GM19468 (cell line): ENCODE measurements around the gene ANKUB1.
"Not testable (repeated sequence)": the region's sequence is repeated elsewhere in the genome, so short reads cannot be mapped to it uniquely, and the experiment has no call there.

Experiments used
- ATAC-seq: cut with Tn5 transposase; IDR thresholded peaks from one replicate; pipeline ENCODE4 v1.9.1; 2021; ENCODE audit warnings: mild to moderate bottlenecking, moderate library complexity, moderate number of reproducible peaks; ENCODE audit not compliant: unreplicated experiment; ENCODE audit errors: extremely low read depth

Gene ANKUB1

GRCh38 chr3:149792452-149793270 is at the start of gene ANKUB1:
TSS of gene ANKUB1 (minus strand) at chr3:149792554. CDS start at chr3:149792366, 188 bp downstream.
- ATAC-seq: no peak

- no peak for ATAC-seq
These were observed 47.5 kb upstream of the ANKUB1 start for GRCh38 chr3:149839896-149840295.

- ATAC-seq: not testable (repeated sequence)
These were observed 47.1 kb upstream of the ANKUB1 start for GRCh38 chr3:149839469-149839868.

GRCh38 chr3:149838491-149838890 is 46.1 kb upstream of the ANKUB1 start:
- not testable (repeated sequence) for ATAC-seq

- ATAC-seq: no peak
These were observed 40.9 kb upstream of the ANKUB1 start for GRCh38 chr3:149833241-149833640.

- ATAC-seq: no peak
These were observed 39.7 kb upstream of the ANKUB1 start for GRCh38 chr3:149832086-149832485.

GRCh38 chr3:149831321-149831720 is 39.0 kb upstream of the ANKUB1 start:
- no peak for ATAC-seq

GRCh38 chr3:149830902-149831301 is 38.5 kb upstream of the ANKUB1 start:
- ATAC-seq: no peak

- ATAC-seq: not testable (repeated sequence)
These were observed 37.3 kb upstream of the ANKUB1 start for GRCh38 chr3:149829631-149830030.

GRCh38 chr3:149828390-149828789 is 36.0 kb upstream of the ANKUB1 start:
- no peak for ATAC-seq

- ATAC-seq: no peak
These were observed 34.3 kb upstream of the ANKUB1 start for GRCh38 chr3:149826636-149827035.

- ATAC-seq: no peak
These were observed 27.8 kb upstream of the ANKUB1 start for GRCh38 chr3:149820183-149820582.

- ATAC-seq: no peak
These were observed 27.1 kb upstream of the ANKUB1 start for GRCh38 chr3:149819432-149819831.

GRCh38 chr3:149816986-149817385 is 24.6 kb upstream of the ANKUB1 start:
- ATAC-seq: no peak

- no peak for ATAC-seq
These were observed 24.0 kb upstream of the ANKUB1 start for GRCh38 chr3:149816311-149816710.

GRCh38 chr3:149815728-149816127 is 23.4 kb upstream of the ANKUB1 start:
- no peak for ATAC-seq

GRCh38 chr3:149815321-149815720 is 23.0 kb upstream of the ANKUB1 start:
- no peak for ATAC-seq

GRCh38 chr3:149813367-149814281 is 21.3 kb upstream of the ANKUB1 start:
- ATAC-seq: peak; percentile 0

GRCh38 chr3:149812606-149813366 is 20.4 kb upstream of the ANKUB1 start, which contains the start of gene RNF13:
TSS of gene RNF13 (plus strand) at chr3:149813215. CDS start at chr3:149846027, 32,812 bp downstream.
- ATAC-seq: peak; percentile 96

GRCh38 chr3:149812165-149812605 is 19.8 kb upstream of the ANKUB1 start:
- ATAC-seq: no peak
